GM10248 (cell line): ENCODE measurements around the gene JARID2.

Experiments
- CTCF ChIA-PET: fragments of 300-600 bp; sonication (Branson Sonifier 250); formaldehyde crosslinking; extraction: SDS; loops from one replicate; lab custom pipeline; 2021; ENCODE audit warnings: antibody characterized with exemption; lab: Yijun Ruan, JAX
- POLR2A ChIA-PET: fragments of 350-650 bp; sonication (Branson Sonifier 250); formaldehyde crosslinking; extraction: SDS; loops from one replicate; lab custom pipeline; 2020; ENCODE audit warnings: antibody characterized with exemption; lab: Yijun Ruan, JAX
- DNase-seq: peaks from one replicate; pipeline ENCODE4 v3.0.0; 2012; ENCODE audit errors: extremely low spot score
- TF ChIP-seq, protein P1 (sequence below): IDR thresholded peaks from 2 replicates; pipeline ENCODE4 v1.5.1; 2012; ENCODE audit warnings: mild to moderate bottlenecking, low read depth; ENCODE audit errors: extremely low read depth, missing control alignments, control extremely low read depth

JARID2 gene

DNA sequence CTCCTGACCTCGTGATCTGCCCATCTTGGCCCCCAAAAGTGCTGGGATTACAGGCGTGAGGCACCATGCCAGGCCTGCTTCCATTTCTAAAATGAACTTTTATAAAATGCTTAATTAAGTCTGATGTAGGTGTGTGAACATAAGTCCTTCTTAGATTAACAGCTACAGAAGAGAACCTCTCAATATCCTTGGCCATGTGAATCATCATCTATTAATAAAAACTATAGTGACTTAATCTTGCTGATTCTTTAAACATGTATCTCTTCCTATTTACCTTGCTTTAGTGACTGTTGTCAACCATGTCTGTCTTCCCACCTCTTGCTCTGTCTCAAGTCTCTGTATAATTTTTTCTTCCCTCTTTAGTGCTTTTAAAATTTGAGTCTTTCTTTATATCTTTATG, 127.1 kb downstream of the JARID2 start:
- CTCF ChIA-PET = interaction anchor here (1.1 to 2.0 kb wide), 3 partner anchors 13 to 38 kb away, joined by 3 to 5 read pairs (median 5); no protein-coding TSS in a partner anchor
- TF ChIP-seq, protein P1, sequence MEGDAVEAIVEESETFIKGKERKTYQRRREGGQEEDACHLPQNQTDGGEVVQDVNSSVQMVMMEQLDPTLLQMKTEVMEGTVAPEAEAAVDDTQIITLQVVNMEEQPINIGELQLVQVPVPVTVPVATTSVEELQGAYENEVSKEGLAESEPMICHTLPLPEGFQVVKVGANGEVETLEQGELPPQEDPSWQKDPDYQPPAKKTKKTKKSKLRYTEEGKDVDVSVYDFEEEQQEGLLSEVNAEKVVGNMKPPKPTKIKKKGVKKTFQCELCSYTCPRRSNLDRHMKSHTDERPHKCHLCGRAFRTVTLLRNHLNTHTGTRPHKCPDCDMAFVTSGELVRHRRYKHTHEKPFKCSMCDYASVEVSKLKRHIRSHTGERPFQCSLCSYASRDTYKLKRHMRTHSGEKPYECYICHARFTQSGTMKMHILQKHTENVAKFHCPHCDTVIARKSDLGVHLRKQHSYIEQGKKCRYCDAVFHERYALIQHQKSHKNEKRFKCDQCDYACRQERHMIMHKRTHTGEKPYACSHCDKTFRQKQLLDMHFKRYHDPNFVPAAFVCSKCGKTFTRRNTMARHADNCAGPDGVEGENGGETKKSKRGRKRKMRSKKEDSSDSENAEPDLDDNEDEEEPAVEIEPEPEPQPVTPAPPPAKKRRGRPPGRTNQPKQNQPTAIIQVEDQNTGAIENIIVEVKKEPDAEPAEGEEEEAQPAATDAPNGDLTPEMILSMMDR = no peak
- DNase-seq = no peak
- POLR2A ChIA-PET = no interaction called here

- no peak for DNase-seq
- TF ChIP-seq, protein P1 = no peak
- ChIA-PET POLR2A (no interaction called here), CTCF (interaction anchor here (0.8 to 1.8 kb wide), 2 partner anchors 14 to 20 kb away, joined by 3 to 5 read pairs; no protein-coding TSS in a partner anchor)
Observed at GRCh38 chr6:15374119-15374518, 128.2 kb downstream of the JARID2 start.

DNA sequence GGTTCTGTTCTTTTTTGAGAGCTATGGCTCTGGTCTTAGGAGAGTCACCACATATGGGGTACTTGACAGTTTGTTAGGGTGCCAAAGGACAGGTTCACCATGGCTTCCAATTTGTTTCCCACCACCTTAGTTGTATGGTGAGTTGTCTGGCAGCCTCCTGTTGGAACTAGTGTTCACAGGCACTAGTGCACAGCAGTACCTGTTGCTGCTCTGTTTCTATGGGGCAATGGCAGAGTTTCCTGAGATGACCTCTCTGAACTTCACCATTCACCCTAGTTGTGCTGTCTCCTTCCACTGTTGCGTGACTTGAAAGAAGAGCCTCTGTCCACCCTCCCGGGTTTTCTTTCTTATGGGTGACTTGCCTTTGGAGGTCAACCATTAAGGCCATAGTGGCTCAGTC, 129.1 kb downstream of the JARID2 start:
- no peak for DNase-seq
- ChIA-PET CTCF (no interaction called here), POLR2A (no interaction called here)
- TF ChIP-seq, protein P1 = no peak

GRCh38 chr6:15375638-15376290, 129.9 kb downstream of the JARID2 start:
- no peak for DNase-seq
- TF ChIP-seq, protein P1 = no peak
- POLR2A ChIA-PET = no interaction called here
- CTCF ChIA-PET = interaction anchor here (0.9 kb wide), 1 partner anchor 66 kb away, joined by 3 read pairs; no protein-coding TSS in a partner anchor

DNA sequence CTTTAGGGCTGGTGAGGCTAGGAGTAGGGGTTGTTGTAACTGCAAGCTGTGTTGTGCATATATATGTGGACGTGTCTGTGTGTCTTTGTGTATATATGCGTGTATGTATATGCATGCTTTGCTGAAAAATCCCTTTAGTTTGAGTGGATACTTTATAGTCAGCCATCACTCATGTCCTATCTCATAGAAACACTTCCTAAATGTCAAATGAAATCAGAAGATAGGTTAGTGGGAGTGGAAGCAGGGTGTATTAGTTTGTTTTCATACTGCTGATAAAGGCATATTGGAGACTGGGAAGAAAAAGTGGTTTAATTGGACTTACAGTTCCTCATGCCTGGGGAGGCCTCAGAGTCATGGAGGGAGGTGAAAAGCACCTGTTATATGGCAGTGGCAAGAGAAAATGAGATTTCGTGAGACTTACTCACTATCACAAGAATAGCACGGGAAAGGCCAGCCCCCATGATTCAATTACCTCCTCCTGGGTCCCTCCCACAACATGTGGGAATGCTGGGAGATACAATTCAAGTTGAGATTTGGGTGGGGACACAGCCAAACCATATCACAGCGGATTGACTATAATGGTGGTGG, 131.1 kb downstream of the JARID2 start:
- no peak for DNase-seq
- POLR2A ChIA-PET = no interaction called here
- CTCF ChIA-PET = interaction anchor here (0.9 kb wide), 1 partner anchor 65 kb away, joined by 3 read pairs; no protein-coding TSS in a partner anchor
- TF ChIP-seq, protein P1 = no peak

- ChIA-PET CTCF (interaction anchor here (2.8 kb wide), 1 partner anchor 10 kb away, joined by 15 read pairs; no protein-coding TSS in a partner anchor), POLR2A (no interaction called here)
- DNase-seq = no peak
- TF ChIP-seq, protein P1 = no peak
Observed at GRCh38 chr6:15378272-15378671, 132.4 kb downstream of the JARID2 start.
